GM20431 (cell line): ENCODE data around the gene BCAS4.

Source experiments
- in situ Hi-C: fragments of 300-500 bp; cut with MseI, MboI; formaldehyde crosslinking; loops from one replicate; pipeline ENCODE4 v1.15.0; 2020; ENCODE audit warnings: low sequenced_read_pairs; ENCODE audit not compliant: unreplicated experiment

BCAS4 gene

GRCh38 chr20:50895111-50895830 is 100.4 kb downstream of the BCAS4 start:
- in situ Hi-C loops, result no loop called here

GRCh38 chr20:50898475-50898874 is 103.6 kb downstream of the BCAS4 start:
- in situ Hi-C loops, result no loop called here

- in situ Hi-C loops, result no loop called here
These were observed 105.4 kb downstream of the BCAS4 start for GRCh38 chr20:50900261-50900660.

- in situ Hi-C loops, result no loop called here
These were observed 106.4 kb downstream of the BCAS4 start for GRCh38 chr20:50901301-50901700.

GRCh38 chr20:50903353-50904051 is 108.6 kb downstream of the BCAS4 start:
- in situ Hi-C loops, result no loop called here

GRCh38 chr20:50904067-50904570 is 109.3 kb downstream of the BCAS4 start:
- in situ Hi-C loops, result no loop called here

GRCh38 chr20:50909413-50909812 is 114.6 kb downstream of the BCAS4 start:
- in situ Hi-C loops, result no loop called here

GRCh38 chr20:50911030-50911429 is 116.2 kb downstream of the BCAS4 start:
- in situ Hi-C loops, result no loop called here

- in situ Hi-C loops, result no loop called here
These were observed 116.9 kb downstream of the BCAS4 start for GRCh38 chr20:50911716-50912115.

GRCh38 chr20:50913690-50914375 is 119.0 kb downstream of the BCAS4 start:
- in situ Hi-C loops, result no loop called here

GRCh38 chr20:50915424-50915823 is 120.6 kb downstream of the BCAS4 start:
- in situ Hi-C loops, result no loop called here

- in situ Hi-C loops, result no loop called here
These were observed 121.4 kb downstream of the BCAS4 start for GRCh38 chr20:50916257-50916656.

- in situ Hi-C loops, result no loop called here
These were observed 122.1 kb downstream of the BCAS4 start for GRCh38 chr20:50916934-50917333.

GRCh38 chr20:50918403-50918802 is 123.5 kb downstream of the BCAS4 start:
- in situ Hi-C loops, result no loop called here

- in situ Hi-C loops, result no loop called here
These were observed 124.7 kb downstream of the BCAS4 start for GRCh38 chr20:50919567-50919966.

- in situ Hi-C loops, result loop anchor here (10.0 kb wide), 1 partner anchor 106 kb away; no protein-coding TSS in a partner anchor
These were observed 126.1 kb downstream of the BCAS4 start for GRCh38 chr20:50920997-50921396.

- in situ Hi-C loops, result loop anchor here (10.0 kb wide), 1 partner anchor 107 kb away; no protein-coding TSS in a partner anchor
These were observed 127.1 kb downstream of the BCAS4 start for GRCh38 chr20:50921803-50922501.

- in situ Hi-C loops, result loop anchor here (10.0 kb wide), 1 partner anchor 110 kb away; no protein-coding TSS in a partner anchor
These were observed 129.5 kb downstream of the BCAS4 start for GRCh38 chr20:50924261-50924920.

GRCh38 chr20:50926530-50926929 is 131.7 kb downstream of the BCAS4 start:
- in situ Hi-C loops, result loop anchor here (10.0 kb wide), 1 partner anchor 112 kb away; no protein-coding TSS in a partner anchor
